HG02938 (cell line): ENCODE data around the gene RBBP7.

Experiments used
- ATAC-seq: cut with Tn5 transposase; IDR thresholded peaks from one replicate; pipeline ENCODE4 v1.9.1; 2021; ENCODE audit warnings: mild to moderate bottlenecking, moderate library complexity; ENCODE audit not compliant: unreplicated experiment

The RBBP7 gene

GRCh38 chrX:16870095-16870861, at the start of gene RBBP7:
Gene RBBP7 (minus strand): TSS chrX:16870362. CDS start chrX:16870053, 309 bp downstream.
- peak; percentile 71 for ATAC-seq

DNA sequence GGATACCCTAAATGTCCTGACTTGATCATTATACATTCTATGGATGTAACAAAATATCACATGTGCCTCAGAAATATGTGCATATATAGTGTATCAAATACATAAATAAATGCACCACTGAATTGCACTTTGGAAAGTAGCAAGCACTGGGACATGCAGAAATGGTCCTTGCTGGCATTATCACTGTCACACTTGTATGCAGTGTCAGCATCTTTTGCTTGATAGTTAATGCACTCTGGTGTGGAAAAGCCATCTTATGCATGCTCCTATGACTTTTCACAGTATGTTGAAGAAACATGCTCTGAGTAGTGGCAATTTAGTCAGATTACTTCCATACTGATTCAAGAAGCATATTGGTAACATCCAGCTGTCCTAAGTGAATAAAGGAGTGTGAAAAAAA, 48.8 kb upstream of the RBBP7 start:
- no peak for ATAC-seq

GRCh38 chrX:16917120-16917519, 47.0 kb upstream of the RBBP7 start:
- no peak for ATAC-seq

- no peak for ATAC-seq
Measured at GRCh38 chrX:16916561-16916960, 46.4 kb upstream of the RBBP7 start.

DNA sequence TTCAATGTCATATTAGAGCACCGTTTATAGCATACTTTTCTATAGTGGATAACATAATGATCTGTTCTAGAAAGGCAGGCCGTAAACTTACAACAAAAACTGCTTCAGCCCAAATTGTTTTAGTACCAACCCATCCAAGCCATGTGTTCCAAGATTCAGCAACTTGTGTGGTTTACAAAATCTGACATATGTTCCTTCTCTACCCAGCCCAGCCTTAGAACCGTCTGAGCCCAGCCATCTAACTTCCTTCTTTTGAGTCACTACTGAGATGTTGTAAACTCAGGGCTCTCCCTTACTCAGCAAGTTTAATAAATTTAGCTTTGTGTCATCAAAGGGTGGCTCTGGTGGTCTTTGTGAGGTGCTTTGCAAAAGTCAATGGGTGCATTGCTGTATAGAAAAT, 43.9 kb upstream of the RBBP7 start:
- no peak for ATAC-seq

DNA sequence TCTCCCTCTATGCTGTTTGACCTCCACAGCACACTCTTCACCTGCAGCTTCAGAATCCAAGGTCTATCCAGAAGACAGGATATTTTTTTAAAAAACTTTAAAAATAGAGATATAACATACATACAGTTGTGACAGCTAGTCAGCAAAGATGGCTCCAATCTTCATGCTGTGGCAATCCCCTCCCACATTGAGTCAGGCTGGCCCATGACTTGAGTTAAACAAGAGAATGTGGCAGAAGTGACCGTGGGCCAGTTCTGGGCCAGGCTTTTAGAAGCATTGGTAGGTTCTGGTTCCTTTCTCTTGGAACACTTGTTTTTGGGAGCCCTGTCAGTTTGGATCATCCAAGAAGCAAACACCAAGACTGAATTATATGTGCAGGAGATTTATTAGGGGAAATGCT, 40.2 kb upstream of the RBBP7 start:
- no peak for ATAC-seq

DNA sequence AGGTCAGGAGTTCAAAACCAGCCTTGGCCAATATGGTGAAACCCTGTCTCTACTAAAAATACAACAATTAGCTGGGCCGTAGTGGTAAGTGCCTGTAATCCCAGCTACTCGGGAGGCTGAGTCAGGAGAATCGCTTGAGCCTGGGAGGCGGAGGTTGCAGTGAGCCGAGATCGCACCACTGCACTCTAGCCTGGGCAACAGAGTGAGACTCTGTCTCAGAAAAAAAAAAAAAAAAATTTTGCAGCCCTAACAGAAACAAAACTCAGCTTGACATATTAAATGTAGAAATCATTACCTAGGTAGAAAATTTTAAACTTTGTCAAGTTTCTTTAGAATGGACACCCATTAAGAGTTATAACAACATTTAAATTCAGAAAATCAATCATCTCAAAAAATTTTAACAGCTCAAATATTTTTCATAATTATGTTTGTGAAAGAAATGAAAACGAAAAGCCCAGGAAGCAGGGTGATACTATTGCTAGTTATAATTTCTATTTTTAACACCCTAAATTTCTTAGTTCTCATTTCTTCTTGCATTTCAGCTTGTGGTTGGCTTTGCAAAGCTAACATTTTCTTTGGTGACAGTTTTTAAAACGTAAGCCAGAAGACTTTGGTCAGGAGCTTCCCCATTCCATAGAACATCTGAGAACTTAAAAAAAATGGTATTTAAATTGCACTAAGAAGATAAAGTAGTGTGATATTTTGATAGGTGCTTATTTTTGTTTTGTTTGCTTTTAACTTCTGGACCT, 33.3 kb upstream of the RBBP7 start:
- ATAC-seq, result no peak

- ATAC-seq, result no peak
Measured at GRCh38 chrX:16897445-16897844, 27.3 kb upstream of the RBBP7 start.

- no peak for ATAC-seq
Measured at GRCh38 chrX:16892504-16893362, 22.6 kb upstream of the RBBP7 start.

DNA sequence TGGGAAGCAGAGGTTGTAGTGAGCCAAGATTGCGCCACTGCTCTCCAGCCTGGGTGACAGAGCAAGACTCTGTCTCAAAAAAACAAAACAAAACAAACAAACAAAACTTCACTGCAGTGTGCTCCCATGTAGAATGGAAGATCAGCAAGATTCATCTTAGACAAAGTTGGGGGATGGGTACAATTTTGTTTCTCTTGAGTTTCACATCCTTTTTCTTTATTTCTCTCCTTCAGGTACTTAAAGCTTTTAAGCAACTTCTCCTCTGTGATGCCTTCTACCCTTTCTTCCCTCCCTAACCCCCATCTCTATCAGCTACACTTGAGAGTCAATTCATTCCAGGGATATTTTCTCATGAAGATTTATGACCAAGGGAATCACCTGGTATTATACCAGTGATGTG, 15.5 kb upstream of the RBBP7 start:
- ATAC-seq, result no peak

GRCh38 chrX:16883487-16883804, 13.3 kb upstream of the RBBP7 start:
- no peak for ATAC-seq

DNA sequence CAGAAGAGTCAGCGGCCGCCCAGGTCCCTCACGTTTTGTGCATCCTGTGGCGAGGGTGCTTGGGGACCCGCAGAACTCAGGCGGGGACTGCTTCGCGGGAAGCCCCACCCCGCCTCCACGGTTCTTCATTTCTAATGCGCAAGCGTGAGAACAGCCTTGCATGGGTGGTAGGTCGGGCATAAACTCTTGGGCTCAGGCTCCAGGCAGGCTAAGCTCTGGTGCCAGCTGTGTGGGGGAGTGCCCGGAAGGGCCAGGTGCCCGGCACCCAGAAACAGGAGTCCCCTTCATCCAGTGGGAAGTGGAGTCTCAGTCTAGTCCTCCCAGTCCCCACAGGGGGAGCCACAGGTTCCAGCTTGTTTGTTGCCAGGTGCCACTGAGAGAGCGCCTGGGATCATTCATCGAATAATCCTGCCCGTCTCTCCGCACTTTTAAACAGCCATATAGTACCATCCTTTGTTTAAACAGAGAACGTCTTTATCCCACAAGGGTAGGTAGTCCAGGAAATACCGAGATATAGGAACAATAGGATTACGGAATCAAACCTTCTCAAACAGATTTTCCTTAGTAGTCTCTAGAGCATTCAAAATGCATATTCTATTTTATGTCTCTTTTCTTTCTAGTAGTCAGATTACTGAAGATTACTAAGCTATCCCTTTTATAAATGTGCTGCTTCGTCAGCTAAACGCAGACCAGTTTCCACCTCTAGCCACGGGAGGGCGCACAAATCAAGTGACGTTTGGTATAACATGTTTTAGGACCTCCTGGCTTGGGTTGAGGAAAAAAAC, 12.7 kb upstream of the RBBP7 start:
- ATAC-seq, result peak; percentile 54

GRCh38 chrX:16882169-16882568, 12.0 kb upstream of the RBBP7 start:
- ATAC-seq, result no peak

DNA sequence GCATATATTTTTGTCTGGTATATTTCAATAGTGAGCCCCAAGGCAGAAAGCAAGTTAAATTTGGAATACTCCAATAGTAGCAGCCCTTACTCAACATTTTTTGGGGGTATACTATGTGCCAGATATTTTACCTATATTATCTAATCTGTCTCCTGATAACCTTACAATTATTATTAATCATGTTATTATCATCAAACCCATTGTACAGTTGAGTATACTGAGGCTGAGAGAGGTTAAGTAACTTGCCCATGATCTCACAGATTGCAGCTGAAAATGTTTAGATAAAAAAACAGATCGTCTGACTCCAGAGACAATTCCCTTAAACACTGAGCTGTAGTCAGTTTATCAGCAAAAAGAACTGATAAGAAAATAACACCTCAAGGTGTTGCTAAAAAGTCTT, 6.5 kb upstream of the RBBP7 start:
- no peak for ATAC-seq

DNA sequence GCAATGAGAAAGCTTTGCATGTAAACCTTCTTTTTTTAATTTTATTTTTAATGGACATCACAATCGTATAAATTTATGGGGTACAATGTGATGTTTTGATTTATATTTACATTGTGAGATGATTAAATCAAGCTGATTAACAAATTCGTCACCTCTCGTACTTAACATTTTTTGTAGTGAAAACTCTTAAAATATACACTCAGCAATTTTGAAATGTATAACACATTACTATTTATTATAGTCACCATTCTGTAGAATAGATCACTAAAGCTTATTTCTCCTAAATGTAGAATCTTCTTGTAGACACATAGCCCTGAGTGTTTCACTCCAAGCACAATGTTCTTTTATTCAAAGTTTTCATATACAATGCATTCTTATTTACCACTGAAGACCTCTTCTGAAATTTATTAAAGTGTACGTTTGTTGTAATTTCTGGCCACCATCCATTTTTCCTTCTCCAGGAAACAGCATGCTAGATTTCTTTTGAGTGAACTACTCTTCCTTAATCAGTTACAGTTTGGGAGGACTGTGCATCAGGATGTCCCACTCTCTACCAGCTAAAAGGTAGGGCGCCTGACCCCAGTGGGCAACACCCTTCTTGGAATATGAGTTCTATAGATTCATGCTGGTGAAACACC, 4.4 kb upstream of the RBBP7 start:
- no peak for ATAC-seq

GRCh38 chrX:16873106-16873505, 2.9 kb upstream of the RBBP7 start:
- no peak for ATAC-seq

DNA sequence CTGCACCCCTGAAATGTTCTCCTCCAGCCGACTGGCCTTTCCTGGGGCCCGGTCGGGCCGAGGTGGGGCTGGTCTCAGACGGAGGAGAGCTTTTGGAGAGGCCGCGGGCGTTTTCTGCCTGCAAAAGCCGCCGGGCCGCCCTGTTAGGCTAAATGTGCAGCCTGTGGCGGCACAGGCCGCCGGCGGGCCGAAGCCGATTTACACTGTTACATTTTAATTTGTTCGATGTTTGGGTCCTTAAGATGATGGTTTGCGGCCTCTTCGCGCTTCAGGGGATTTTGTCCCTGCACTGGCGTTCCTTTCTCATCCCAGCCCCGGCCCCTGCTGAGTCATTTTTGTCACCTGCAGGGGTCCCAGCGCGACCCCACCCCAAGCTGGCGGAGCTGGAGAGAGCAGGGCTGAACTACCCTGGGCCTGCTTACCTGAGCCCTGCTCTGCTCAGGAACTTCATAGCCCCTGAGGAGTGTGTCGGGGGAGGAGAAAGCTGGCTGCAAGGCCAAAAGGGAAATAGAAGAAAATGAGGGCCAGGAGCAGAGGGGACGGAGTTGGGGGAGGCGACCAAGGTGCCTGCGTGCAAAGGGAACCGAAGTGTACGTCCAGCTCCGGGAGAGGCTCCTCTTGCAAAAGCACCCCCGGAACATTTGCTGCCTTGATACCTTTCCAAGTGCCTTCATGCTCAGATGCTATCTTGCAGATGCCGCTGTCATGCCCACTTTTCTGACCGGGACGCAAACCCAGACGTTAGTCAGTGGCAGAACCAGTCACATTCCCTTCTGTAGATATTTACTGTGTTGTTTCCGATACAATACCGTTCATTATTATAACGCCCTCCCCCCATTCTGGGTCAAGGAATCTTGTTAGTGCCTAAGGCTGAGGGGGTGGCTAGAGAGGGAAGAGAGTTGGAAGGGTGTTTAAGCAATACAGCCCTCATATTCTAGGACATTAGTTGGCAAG, 977 bp upstream of the RBBP7 start:
- peak; percentile 19 for ATAC-seq

GRCh38 chrX:16869393-16870094, 618 bp downstream of the RBBP7 start:
- ATAC-seq, result peak; percentile 41

GRCh38 chrX:16868920-16869319, 1.2 kb downstream of the RBBP7 start:
- ATAC-seq, result no peak
